HCT116 (cell line): ENCODE data around the gene PCDHGB5. TPM values are rescaled to one million over a fixed set of nuclear protein-coding genes. Genes with fewer than 3 reads are reported as not detected.

Experiments used
- total RNA-seq: library from RNA; stranded (reverse); gene quantifications from one replicate; pipeline ENCODE4 v1.2.1, GENCODE V29; 2021; ENCODE audit not compliant: unreplicated experiment

The PCDHGB5 gene
- total RNA-seq, 1 experiment from 2014 or later: 0.15 TPM

Other genes with a start within 250 kb of the PCDHGB5 start
- gene PCDHB6, start 247.9 kb upstream of the PCDHGB5 start, total RNA-seq: not detected
- not detected for gene PCDHB7, start 225.3 kb upstream of the PCDHGB5 start, total RNA-seq
- not detected for gene PCDHB8, start 220.2 kb upstream of the PCDHGB5 start, total RNA-seq
- gene PCDHB16, start 215.6 kb upstream of the PCDHGB5 start, total RNA-seq: not detected
- 0.07 TPM for gene PCDHB9, start 210.8 kb upstream of the PCDHGB5 start, total RNA-seq
- not detected for gene PCDHB10, start 205.6 kb upstream of the PCDHGB5 start, total RNA-seq
- 0.07 TPM for gene PCDHB11, start 198.3 kb upstream of the PCDHGB5 start, total RNA-seq
- not detected for gene PCDHB12, start 189.2 kb upstream of the PCDHGB5 start, total RNA-seq
- gene PCDHB13, start 184.0 kb upstream of the PCDHGB5 start, total RNA-seq: 0.22 TPM
- 0.27 TPM for gene PCDHB14, start 174.6 kb upstream of the PCDHGB5 start, total RNA-seq
- gene PCDHB15, start 152.6 kb upstream of the PCDHGB5 start, total RNA-seq: 0.07 TPM
- gene SLC25A2, start 93.9 kb upstream of the PCDHGB5 start, total RNA-seq: 0.42 TPM
- gene TAF7, start 77.2 kb upstream of the PCDHGB5 start, total RNA-seq: 40.9 TPM
- 0.05 TPM for gene PCDHGA1, start 67.4 kb upstream of the PCDHGB5 start, total RNA-seq
- not detected for gene PCDHGA2, start 59.2 kb upstream of the PCDHGB5 start, total RNA-seq
- not detected for gene PCDHGA3, start 54.1 kb upstream of the PCDHGB5 start, total RNA-seq
- 0.15 TPM for gene PCDHGB1, start 47.8 kb upstream of the PCDHGB5 start, total RNA-seq
- not detected for gene PCDHGA4, start 42.9 kb upstream of the PCDHGB5 start, total RNA-seq
- 0.34 TPM for gene PCDHGB2, start 38.0 kb upstream of the PCDHGB5 start, total RNA-seq
- gene PCDHGA5, start 33.8 kb upstream of the PCDHGB5 start, total RNA-seq: 0.05 TPM
- gene PCDHGB3, start 27.7 kb upstream of the PCDHGB5 start, total RNA-seq: 0.10 TPM
- gene PCDHGA6, start 24.1 kb upstream of the PCDHGB5 start, total RNA-seq: 0.07 TPM
- gene PCDHGA7, start 15.2 kb upstream of the PCDHGB5 start, total RNA-seq: not detected
- gene PCDHGB4, start 10.2 kb upstream of the PCDHGB5 start, total RNA-seq: not detected
- gene PCDHGA8, start 5.3 kb upstream of the PCDHGB5 start, total RNA-seq: not detected
- gene PCDHGA9, start 4.8 kb downstream of the PCDHGB5 start, total RNA-seq: 0.34 TPM
- gene PCDHGB6, start 10.1 kb downstream of the PCDHGB5 start, total RNA-seq: 0.22 TPM
- gene PCDHGA10, start 15.0 kb downstream of the PCDHGB5 start, total RNA-seq: 3.8 TPM
- gene PCDHGB7, start 19.7 kb downstream of the PCDHGB5 start, total RNA-seq: 0.54 TPM
- 0.39 TPM for gene PCDHGA11, start 23.1 kb downstream of the PCDHGB5 start, total RNA-seq
- gene PCDHGA12, start 32.6 kb downstream of the PCDHGB5 start, total RNA-seq: 0.17 TPM
- gene PCDHGC3, start 78.0 kb downstream of the PCDHGB5 start, total RNA-seq: 1.2 TPM
- gene PCDHGC4, start 87.1 kb downstream of the PCDHGB5 start, total RNA-seq: 0.05 TPM
- gene PCDHGC5, start 91.1 kb downstream of the PCDHGB5 start, total RNA-seq: not detected
- gene DIAPH1, start 221.1 kb downstream of the PCDHGB5 start, total RNA-seq: 142 TPM
- 91.9 TPM for gene HDAC3, start 238.9 kb downstream of the PCDHGB5 start, total RNA-seq
- 8.7 TPM for gene RELL2, start 239.1 kb downstream of the PCDHGB5 start, total RNA-seq